Stimulated activated CD8-positive, alpha-beta memory T cell treated with anti-CD3 and anti-CD28 coated beads, Interleukin-2, amount 100 ng/mL, for 1 hour (primary cell): ENCODE data around the gene EVI5.
A peak's percentile ranks its signal among the peaks of the same experiment; 100 is the strongest.

Source experiments
- DNase-seq, 2 donors: peaks; one replicate each; pipeline ENCODE4 v3.0.0-alpha.2; 2020; ENCODE audit warnings: low read depth in 2 of 2

EVI5 gene

DNA sequence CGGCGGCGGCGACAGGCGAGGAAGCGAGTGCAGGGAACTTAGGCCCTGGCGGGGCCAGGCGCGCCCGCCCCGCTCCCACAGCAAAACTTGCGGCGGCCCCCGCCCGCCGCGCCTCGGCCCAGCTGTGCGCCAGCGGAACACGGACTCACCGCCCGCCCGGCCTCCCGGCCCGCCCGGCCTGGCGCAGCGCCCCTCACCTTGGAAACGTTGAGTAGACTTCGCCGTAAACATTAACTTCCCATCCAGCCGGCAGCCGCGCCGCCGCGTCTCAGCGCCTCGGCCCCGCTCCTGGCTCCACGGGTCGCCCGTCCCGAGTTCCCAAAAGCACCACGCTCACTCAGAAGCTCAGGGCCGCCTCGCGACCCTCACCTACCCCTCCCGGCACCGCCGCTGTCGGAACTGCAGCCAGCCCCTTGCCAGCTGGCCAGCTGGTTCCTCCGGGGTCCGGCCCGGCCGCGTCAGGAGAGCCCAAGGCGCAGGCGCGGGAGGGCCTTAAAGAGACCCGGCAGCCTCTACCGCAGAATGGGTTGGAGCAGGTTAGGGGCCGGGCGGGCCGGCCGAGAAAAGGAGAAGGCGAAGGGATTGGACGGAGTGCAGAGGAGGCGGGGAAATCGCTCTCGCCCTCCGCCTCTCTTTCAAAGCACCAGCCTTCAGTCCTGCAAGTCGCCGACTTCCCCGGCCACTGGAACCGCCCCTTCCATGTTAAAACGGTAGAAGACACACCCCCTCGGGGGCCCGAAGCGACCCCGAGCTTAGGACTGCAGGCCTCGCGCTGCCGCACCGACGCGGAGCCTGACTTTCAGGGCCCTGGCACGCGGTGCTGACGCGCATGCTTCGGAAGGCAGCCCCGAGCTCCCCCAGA lies at the start of gene EVI5:
EVI5 (minus strand) TSS at position 470 of the 862 bp plus-strand sequence. CDS start 48,562 bp downstream, outside the sequence.
- peak; percentile 8 to 16 for DNase-seq

DNA sequence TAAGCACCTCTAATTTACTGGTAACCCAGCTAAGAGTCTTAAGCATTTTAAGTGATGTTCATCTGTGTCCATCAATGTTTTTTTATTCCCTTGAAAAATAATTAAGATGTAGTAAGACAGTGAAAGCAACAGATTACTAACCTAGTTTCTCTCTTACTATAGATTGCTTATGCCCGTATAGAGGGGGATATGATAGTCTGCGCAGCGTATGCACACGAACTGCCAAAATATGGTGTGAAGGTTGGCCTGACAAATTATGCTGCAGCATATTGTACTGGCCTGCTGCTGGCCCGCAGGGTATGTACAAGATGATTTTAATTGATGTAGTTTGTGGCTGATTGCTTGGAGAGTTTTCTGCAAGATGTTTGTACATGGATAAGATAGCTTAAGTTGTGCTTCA lies 49.7 kb upstream of the EVI5 start:
- DNase-seq: no peak

DNA sequence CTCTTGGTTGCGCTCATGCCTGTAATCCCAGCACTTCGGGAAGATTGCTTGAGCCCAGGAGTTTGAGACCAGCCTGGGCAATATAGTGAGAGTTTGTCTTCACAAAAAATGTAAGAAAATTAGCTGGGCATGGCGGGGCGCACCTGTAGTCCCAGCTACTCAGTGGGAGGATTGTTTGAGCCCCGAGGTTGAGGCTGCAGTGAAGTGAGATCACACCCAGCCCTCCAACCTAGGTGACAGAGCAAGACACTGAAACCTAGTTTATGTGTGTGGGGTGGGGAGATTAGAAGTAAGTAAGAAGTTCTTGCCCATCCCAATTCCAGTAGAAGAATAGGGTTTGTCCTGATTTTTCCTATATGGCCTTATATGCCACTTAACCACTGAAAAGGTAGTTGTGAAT lies 48.9 kb upstream of the EVI5 start:
- no peak for DNase-seq

DNA sequence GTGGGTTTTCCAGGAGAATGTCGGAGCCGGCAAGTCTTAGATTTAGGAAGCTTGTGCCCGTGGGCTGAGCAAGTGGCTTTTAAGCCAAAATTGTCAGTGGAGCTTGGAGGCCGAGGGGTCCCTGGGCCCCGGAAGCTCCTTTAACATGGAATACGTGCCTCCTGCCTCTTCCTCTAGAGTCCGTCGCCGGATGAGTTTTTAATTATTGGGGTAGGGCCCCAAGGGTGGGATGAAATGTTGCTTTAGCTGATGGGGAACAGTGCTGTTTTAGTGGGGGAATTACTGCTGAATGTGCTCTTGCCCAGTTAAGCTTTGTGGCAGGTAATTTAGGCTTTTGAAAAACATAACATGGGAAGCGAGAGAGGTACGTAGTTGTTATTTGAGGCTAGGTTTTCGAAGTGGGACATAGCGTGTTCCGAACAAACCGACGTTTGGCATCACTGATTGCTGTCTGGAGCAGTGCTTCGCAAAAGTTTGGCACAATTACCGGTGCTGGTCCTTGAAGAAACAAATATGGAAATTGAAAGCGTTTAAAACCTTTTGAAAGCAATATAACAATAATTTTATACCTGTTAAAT lies 47.7 kb upstream of the EVI5 start:
- no peak for DNase-seq

DNA sequence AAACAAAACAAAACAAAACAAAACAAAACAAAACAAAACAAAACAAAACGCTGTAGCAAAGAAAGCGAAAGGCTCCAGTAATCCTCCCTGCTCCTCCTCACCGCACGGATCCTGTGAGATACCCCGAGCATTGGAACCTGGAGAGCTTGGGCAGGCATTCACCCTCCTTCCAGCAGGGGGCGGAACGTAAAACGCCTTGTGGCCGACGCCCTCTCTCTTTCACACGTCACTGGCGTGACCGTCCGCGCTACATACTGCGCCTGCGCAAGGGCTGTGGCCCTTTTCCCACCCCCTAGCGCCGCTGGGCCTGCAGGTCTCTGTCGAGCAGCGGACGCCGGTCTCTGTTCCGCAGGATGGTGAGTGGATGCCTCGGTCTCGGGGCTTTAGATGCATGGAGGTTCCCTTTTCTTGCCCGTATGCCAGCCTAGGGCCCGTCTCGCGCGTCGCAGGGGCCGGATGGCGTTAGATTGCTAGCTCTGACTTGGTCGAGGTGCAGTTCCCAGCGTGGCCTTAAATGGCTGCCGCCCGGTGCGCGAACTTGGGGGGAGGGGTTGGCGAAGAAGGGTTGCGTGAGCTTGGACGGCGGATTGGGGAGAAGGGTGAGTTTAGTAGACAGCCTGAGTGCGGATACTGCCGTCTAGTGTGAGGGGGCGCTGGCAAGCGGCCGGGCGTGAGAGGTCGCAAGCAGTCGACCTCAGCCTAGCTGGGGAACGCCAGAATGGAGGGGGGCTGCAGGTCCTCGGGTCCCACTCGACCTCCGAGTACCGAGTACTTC lies 47.0 kb upstream of the EVI5 start, which contains the start of gene RPL5:
RPL5 (plus strand) TSS at position 279 of the 775 bp plus-strand sequence; CDS start at position 354, 75 bp downstream.
- DNase-seq: peak; percentile 93 to 96

DNA sequence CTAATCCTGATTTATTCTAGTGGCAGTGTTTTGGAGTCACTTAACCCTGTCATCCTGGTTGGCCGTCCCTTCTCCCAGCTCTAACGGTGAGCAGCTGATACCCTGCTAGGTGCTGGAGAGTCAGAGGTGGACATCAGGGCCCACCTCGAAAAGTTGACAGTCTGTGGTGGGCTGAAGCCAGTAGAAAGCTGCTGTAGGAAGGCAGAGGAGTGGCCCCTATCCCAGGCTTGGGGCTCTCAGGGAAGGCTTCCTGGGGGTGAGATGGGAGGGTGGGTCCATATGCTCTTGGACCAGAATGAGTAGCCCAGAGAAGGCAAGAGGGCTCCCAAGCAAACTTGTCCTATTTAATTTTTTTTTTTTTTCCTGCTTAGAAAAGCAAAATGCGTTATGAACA lies 46.5 kb upstream of the EVI5 start:
- DNase-seq: no peak

DNA sequence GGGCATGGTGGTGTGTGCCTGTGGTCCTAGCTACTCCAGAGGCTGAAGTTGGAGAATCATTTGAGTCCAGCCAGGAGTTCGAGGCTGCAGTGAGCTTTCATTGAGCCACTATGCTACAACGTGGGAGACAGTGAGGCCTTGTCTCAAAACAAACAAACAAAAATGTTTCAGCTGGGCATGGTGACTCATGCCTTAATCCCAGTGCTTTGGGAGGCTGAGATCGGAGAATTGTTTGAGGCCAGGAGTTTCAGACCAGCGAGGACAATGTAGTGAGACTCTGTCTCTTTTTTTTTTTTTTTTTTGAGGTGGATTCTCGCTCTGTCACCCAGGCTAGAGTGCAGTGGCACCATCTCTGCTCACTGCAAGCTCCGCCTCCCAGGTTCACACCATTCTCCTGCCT lies 41.9 kb upstream of the EVI5 start:
- no peak for DNase-seq

DNA sequence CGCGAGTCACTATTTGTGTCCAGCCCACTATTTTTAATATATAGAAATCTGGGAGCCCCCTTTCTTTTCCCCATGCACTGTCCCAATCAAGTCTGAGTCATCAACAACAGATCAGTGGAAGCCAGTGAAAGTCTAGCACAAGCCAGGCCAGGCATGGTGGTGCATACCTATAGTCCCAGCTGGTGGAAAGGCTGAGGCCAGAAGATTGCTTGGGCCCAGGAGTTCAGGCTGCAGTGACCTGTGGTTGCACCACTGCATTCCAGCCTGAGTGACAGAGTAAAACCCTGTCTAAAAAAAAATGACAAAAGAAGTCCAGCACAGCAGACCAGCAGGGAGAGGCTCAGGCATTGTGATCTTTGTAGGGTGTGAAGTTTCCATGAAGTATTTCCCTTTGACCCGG lies 38.0 kb upstream of the EVI5 start:
- no peak for DNase-seq

DNA sequence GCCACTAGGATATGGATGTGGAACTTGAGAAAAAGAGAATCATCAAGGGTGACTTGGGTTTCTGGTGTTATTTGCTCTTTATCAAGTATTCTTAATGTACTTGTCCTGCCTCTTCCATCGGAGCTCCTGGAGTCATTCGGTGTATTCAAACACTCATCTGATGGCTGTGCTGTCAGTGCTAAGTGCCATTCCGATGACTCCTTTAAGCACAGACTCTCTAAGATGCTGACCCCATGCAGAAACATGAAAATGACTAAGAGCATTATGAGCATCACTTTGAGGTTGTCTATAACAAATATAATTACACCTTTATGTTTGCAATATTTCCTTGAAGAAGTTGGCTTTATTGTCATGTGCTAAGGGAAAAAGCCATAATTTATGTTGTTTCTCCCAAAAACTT lies 35.6 kb upstream of the EVI5 start:
- DNase-seq: no peak

DNA sequence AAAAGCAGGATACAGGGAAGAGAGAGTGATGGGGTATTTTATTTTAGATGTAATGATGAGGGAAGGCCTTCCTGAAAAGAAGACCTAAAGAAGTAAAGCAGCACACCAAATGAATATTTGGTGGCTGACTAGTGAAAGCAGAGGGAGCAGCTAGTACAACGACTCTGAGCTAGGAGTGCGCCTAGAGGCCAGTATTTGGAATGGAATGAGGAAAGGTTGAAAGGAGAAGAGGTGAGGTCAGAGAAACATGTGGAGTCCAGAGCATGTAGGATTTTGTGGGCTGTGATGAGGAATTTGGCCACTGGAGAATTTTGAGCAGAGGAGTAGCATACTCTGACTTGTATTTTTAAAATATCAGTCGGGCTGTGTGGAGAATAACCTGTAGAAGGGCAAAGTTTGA lies 35.1 kb upstream of the EVI5 start:
- no peak for DNase-seq

DNA sequence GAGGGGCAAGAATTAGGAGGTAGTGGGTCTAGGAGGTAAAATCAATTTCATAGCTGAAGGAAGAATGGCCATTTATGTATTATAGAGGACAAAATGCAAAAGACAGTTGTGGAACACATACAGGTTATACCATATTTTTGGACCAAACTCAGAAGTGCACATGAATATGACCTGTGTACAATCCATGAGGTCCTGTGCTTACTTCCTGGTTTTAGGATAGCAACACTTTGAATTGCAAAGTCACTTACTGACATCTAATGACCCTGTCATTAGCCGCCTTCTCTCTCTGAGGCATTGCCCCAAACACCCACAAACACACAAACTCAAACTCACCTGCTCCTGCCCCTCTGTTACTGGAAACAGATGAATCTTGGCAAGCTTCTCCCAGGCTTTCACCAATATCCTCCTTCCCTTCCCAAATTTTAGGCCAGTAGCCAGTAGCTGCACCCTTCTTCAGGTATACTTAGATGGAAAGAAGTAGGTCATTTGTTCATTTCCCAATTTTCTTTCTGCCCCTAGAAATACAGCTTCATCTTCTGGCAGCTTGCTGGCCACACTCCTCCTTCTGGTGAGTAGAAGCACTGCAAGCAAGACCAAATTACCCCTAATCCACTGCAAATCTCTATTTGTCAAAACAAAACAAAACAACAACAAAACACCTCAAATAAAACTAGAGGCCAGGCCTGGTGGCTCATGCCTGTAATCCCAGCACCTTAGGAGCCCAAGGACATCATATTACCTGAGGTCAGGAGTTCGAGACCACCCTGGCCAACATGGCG lies 33.3 kb upstream of the EVI5 start:
- DNase-seq: no peak

DNA sequence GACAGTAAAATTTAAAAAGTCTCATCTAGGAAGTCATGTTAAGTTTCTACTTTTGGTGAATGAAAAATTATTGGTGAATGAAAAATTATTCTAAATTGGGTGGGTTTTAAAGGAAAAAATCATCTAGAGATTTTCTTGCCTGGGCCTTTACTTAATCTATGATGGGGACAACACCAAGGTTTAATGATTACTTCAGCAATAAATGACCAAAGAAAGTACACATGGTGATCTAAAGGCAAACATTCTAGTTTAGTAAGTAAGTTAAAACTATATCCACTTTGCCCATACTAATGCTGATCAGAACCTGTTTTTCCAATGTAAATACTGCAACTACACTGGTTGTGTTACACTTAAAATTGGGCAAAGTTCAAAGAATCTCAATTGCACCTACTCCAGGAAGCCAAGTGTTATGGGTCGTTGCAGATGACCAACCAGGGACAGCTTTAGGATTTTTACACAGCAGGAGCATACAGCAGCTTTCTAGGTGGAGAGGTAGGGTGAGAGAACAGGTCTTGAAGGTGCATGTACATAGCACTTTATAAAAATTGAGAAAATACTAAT lies 32.3 kb upstream of the EVI5 start:
- no peak for DNase-seq

DNA sequence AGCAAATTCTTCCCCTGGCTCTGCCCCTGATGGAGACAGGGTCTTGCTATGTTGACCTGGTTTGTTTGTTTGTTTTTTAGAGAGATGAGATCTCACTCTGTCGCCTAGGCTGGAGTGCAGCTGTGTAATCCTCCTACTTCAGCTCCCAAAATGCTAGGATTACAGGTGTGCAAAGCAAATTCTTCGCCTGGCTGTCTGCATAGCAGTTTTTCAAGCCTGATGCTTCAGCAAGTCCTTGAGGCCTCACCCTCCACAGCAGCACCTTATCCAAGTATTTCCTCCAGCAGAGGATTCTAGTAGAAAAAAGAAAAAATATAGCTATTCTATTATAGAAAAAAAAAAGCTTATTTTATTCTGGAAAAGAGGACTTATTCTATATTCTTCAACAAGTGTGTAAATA lies 31.8 kb upstream of the EVI5 start:
- no peak for DNase-seq

DNA sequence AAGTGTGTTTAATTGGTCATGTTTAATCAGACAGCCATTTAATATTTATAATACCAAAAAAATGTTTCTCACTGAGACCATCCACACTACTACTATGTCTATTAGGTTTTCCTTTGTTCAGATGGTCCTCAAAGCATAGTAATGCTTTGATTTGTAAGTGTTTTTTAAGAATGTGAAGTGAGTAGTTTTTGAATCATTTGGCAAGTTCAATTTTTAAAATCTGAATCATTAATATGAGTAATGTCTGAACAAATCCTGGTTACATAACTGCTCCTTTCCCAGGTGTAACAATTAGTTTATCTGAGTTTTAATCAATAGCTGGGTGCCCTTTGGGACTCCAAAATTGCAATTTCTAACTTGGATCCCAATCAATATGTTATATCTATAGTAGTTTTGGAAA lies 23.5 kb upstream of the EVI5 start:
- DNase-seq: no peak

DNA sequence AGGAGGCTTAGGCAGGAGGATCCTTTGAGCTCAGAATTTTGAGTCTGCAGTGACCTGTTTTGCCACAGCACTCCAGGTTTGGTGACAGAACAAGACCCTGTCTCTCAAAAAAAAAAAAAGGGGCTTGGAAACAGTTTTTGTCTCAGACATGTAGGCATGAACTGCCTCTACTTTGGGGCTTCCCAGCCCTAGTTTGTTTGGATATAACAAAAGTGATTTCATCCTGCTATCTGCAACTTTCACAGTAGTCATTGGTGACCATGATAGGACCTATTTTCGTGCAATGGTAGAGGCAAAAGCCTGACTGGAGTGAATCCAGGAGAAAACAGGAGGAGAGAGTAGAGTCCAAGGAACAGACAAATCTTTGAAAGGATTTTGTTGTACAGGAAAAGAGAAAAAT lies 20.3 kb upstream of the EVI5 start:
- DNase-seq: no peak

DNA sequence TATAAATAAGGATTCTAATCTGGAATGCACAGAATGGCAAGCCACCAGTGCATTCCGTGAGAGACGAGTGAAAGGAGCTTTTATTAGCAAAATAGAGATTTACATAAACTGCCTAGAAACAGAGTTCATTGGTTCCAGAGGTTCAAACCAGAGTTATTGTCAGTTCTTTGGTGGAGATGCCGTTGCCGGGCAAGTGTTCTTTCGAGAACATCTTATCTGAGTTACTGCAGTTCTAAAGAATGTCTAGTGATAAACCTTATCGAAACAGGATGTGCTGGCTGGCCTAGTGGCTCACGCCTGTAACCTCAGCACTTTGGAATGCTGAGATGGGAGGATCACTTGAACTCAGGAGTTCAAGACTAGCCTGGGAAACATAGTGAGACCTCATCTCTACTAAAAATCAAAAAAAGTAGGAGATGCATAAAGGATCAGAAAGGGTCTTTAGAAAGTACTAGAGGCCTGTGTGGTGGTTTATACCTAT lies 19.9 kb upstream of the EVI5 start:
- DNase-seq: no peak

DNA sequence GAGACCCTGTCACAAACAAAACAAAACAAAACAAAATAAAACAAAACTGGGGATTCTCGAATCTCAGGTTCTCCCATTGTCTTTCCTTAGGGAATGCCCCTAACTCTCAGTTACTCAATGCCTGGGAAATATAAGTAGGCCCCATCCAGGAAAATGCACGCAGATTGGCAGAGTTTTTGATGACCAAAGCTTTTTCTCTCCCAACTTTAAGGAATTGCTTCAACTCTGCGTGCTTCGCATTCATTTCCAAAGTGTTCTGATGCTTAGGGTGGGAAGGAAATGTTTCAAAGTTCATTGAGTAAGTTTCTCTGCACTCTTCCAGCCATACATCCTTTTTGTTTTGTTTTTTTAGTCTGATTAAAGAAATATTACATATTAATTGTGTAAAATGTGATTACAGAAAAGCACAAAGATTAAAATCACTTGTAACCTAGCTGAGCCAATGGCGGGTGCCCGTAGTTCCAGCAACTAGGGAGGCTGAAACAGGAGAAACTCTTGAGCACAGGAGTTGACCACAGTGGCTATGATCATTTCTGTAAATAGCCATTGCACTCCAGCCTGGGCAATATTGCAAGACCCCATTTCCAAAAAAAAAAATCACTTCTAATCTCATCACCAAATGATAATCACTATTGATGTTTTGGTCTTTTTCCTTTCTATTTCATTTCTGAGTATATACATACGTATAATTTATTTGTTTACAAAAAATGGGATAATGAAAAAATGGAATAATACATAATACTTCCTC lies 18.4 kb upstream of the EVI5 start:
- no peak for DNase-seq

DNA sequence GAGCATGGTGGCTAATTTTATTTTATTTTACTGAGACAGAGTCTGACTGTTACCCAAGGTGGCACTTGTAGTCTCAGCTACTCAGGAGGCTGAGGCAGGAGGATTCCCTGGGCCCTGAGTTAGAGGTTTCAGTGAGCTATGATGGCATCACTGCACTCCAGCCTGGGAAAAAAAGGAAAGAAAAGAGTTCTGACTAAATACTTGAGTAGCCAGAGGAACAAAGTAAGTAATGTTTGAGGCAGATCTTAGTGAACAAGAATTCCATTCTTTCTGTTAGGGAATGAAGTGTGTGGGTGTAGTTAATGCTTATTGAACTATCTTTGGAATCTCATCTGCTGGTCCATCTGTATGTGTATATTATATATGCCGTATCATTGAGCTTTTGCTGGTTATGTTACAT lies 13.1 kb upstream of the EVI5 start:
- DNase-seq: no peak

DNA sequence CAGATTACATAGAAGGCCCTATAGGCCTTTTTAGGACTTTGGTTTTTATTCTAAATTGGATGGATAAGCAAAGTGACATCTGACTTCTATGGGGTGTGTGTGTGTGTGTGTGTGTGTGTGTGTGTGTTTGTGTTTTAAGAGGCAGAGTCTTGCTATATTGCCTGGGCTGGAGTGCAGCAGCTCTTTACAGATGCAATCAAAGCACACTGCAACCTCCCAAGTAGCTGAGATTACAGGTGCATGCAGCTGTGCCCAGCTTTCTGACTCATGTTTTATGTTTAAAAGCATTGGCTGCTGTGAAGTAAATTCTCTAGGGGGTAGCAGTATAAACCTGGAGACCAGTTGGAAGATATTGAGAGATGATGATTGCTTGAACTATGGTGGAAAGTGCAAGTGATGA lies 12.4 kb upstream of the EVI5 start:
- no peak for DNase-seq

DNA sequence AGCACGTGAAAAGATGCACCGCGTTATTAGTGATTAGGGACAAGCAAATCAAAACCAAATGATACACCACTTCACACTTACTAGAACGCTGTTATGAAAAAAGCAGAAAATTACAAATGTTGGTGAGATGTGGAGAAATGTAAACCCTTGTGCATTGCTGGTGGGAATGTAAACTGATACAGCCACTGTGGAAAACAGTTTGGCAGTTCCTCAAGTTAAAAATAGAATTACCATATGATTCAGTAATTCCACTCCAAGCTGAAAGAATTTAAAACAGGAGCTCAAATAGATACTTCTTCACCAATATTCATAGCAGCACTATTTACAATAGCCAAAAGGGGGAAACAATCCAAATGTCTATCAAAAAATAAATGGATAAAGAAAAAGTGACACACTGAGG lies 10.3 kb upstream of the EVI5 start:
- DNase-seq: no peak

DNA sequence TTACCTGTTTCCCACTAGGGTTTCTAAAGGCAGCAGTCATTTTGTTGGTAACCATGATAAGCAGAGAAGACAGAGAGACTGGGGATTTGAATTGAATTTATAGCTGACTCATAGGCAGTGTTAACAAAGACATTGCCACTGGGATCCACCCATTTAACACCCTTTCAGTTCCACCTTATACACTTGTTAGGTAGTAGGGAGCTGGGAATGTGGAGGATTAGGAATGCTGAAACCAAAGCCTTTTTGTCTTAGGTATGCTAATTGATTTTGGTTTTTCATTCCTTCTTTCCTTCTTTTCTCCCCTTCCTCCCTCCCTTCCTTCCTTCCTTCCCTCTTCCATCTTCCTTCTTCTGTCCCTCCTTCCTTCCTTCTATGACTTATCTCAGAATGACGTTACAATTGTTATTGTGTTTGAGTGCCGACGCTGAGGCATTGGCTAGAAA lies 7.5 kb upstream of the EVI5 start:
- DNase-seq: no peak
